GM21619 (cell line): Measurements from ENCODE around the gene ZNF385C.
A peak's percentile ranks its signal among the peaks of the same experiment; 100 is the strongest.

Experiments
- ATAC-seq: cut with Tn5 transposase; IDR thresholded peaks from one replicate; pipeline ENCODE4 v1.9.1; 2021; ENCODE audit not compliant: unreplicated experiment

Gene ZNF385C

DNA sequence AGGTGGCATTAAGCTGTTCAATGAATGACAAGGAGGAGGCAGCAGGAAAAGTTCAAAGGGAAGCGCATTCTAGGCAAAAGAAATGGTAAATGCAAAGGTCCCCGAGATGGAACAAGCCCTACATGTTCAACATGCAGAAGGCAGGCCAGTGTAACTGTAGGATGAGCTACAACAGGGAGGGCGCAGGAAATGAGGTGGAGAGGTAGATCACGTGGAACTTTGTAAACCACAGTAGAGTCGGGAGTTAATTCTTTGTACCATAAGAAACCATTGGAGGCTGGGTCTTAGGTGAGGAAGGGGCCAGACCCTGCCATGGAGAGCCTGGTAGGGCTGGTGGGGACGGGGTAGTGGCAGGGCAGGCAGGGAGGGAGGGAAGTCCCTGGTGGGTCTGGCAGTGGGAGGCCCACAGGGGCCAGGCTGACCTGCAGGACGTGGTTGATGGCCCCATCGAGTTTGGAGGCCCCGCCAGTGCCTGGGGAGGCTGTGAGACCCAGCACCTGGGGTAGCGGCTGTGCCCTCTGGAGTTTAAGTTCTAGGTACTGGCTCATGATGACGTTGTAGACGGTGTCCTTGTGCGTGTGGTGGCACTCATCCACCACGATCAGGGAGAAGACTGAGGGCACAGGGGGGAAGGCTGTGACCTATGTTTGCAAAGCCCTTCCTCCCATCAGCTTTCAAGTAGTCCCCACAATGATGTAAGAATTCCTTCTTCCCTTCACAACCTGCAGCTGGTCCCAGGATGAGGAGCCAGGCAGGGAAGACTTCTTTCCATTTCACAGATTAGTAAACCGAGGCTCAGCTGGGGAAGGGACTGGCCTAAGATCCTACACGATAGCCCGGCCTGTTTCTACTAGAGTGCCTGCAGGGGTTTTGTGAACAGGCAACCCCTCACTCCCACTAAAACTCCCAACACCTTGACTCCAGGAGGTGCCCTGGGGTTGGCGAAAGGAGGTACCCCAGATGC is 12.3 kb upstream of the ZNF385C start:
- ATAC-seq = no peak

DNA sequence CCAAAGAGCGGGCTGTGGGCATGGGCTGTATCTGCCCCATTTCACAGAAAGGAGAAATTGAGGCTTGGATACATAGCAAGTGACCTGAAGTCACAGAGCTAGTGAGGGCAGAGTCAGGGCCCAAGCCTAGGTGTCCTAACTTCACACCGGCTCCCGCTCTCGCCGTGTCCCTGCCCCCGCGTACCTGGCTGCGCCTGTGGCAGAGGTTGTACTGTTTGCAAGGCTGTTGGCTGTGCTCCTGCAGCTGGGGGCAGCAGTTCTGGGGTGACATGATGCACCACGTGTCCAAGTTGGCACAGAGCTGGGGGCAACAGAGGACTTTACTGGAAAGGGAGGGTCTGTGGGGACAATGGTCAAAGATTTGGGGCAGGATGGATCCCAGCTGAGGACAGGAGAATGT is 10.8 kb upstream of the ZNF385C start:
- ATAC-seq = no peak

DNA sequence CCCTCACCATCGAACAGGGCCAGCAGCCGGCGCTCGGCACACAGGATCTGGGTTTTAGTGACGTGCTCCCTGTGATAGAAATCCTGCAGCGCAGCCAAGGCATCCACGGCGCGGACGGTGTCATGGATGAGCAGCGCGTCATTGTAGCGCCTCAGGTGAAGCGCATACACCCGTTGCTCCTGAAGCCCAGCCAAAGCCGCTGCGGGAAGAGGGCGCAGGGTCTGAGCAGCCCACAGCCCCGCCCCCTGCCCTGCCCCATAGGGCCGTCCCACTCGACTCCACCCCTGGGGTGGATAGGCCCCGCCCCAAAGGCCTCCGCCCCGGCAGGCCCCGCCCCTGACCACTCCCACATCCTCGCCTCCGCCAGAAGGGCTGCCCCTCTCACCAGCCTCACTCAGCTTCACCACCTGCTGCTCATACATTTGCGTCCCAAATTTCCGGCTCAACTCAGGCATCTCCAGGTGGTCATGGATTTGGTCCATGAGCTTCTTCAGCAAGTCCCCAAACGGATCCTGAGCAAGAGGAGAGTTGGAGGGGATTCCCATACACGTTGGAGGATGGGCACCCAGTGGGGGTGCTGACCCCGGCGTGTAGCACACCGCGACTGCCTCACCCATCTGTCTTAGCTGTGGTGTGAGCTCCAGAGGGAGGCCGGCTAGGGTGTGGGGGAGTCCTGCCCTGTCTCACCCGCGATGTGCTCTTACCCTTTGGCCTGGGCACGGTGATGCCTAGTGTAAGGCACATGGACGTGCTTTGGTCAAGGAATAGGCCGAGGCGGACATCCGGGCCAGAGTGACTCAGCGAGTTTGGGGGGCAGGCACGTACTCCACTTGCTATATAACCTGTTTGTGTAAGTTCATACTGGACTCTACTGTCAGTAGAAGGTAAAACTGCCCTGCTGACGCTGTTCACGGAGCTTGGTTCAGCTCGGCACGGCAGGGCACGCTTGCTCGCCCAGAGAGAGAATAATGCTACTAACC is 9.6 kb upstream of the ZNF385C start:
- ATAC-seq = peak; percentile 52

DNA sequence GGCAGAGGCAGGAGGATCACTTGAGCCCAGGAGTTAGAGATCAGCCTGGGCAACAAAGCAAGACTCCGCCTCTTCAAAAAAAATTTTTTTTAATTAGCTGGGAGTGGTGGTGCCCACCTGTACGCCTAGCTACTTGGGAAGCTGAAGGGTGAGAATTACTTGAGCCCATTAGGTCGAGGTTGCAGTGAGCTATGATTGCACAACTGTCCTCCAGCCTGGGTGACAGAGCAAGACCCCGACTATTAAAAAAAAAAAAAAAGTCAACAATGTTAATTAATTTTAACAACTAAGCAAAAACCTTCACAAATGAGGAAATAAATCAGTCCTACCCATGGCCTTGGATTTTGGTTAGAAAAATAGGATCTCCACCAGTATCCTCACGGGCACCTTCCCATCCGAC is 8.9 kb upstream of the ZNF385C start:
- ATAC-seq = no peak

DNA sequence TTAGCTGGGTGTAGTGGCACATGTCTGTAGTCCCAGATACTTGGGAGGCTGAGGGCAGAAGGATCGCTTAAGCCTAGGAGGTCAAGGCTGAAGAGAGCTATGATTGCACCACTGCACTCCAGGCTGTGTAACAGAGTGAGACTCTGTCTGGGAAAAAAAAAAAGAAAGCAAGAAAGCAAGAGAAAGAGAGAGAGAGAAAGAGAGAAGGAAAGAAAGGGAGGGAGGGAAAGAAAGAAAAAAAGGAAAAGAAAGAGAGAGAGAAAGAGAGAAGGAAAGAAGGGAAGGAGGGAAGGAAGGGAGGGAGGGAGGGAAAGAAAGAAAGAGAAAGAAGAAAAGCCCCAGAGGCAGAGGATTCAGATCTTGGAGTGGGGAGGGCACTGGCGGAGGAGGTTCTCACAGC is 7.7 kb upstream of the ZNF385C start:
- ATAC-seq = no peak

DNA sequence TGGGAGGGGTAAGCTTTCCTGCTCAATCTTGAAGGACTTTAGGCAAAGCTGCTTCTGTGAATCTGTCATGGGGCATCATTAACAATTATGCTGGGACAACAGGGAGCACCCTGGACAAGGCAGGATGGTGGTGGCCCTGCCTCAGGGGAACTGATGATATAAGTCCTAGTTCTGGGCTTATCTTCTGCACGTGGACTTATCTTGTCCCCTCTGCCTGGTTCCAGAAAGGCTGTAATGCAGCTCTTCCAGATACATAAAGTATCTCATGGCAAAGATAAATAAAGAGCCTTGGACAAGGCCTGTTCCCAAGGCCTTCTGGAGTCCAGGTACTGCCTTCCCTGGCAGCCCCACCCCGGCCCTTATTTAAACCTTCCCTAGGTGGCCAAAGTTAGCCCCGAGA is 6.0 kb upstream of the ZNF385C start:
- ATAC-seq = no peak

DNA sequence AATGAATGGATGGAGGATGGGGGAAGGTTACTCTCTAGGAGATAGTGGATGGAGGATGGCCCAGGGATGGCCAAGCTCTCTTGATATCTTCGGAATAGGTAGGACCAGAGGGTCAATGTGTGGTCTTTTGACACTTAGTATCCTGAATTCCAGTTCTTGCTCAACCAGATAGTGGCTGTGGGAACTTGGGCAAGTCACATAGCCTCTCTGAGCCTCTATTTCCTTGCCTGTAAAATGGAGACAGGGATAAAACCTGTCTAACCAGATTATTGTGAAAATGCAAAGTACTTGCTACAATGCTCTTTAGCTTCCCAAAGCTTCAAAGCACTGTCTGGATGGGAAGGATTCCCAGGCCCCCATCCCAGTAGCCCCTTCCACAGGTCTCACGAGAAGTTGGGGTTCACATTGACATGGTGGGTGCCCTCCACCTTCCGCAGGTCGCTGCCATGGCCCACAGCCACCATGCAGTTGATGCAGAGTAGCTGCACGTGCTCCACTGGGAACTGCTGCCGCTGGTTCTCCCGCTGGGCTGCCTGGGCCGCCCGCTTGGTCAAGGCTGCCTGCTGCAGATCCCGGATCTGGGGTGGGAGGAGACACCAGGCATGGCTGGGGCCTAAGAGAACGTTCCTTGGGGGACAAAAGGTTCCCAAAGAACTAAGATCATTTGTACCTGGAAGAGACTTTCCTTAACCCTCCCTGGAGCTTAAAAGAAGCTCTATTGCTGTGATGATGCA is 5.1 kb upstream of the ZNF385C start:
- ATAC-seq = no peak

DNA sequence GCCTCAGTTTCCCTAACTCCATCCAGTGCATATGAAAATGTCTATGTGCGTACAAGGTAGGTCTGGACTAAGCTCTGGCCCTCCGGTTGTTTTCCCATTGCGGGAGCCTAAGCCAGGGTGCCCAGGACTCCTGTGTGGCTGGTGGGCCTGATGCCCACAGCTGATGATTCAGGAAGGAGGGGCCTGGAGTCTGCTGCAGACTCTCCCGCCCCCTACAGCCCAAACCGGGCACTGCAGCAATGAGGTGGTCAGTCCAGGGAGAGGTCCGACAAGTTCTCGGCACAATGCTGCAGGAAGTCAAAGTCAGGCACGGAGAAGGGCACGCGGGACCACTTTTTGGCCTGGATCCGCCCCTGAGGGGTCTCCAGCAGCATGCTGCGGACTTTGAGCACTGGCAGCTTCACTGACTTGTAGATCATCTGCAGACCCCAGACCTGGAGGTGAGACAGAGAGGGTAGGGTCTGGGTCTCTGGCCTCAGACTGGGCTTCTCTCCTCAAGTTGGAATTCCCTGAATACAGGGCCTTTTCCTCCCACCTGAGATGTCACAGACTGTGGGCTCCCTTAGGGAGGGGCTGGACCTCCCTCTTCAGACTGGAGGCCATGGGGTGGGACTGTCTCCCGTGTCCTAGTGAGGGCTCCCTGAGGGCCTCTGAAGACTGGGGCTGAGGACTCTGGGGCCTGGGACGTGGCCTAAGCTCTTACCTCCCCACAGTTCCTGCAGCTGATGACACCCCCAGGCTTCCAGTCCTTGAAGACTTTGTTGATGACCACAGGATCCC is 3.4 kb upstream of the ZNF385C start:
- ATAC-seq = no peak

DNA sequence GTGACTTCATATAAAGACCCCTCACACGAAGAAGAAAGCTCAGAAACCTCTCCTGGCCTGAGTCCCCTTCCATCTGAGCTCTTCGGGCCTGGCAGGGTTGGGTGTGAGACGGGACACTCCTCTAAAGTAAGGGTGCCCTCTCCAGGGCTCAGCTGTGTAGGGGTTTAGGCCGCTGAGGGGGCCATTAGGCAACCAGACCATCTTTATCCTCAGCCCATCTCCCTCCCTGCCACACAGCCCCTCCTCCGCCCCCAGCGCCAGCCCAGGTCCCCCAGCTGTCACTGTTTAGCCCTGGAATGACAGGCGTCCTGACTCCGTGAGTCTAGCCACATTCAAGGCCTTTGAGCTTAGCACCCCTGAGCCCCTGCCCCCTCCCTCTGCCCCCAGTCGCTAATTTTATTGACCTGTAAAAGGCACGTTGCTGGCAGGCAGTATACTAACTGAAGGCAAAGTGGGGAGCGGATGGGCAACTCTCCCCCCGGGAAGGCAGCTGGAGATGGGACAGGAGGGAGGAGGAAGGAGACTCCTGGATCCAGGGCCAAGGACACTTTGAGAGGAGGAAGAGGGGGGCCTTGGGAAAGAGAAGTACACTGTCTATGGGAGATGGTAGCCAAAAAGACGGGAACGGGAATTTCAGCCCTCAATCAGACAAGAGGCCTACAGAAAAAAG is 592 bp upstream of the ZNF385C start:
- ATAC-seq = no peak

DNA sequence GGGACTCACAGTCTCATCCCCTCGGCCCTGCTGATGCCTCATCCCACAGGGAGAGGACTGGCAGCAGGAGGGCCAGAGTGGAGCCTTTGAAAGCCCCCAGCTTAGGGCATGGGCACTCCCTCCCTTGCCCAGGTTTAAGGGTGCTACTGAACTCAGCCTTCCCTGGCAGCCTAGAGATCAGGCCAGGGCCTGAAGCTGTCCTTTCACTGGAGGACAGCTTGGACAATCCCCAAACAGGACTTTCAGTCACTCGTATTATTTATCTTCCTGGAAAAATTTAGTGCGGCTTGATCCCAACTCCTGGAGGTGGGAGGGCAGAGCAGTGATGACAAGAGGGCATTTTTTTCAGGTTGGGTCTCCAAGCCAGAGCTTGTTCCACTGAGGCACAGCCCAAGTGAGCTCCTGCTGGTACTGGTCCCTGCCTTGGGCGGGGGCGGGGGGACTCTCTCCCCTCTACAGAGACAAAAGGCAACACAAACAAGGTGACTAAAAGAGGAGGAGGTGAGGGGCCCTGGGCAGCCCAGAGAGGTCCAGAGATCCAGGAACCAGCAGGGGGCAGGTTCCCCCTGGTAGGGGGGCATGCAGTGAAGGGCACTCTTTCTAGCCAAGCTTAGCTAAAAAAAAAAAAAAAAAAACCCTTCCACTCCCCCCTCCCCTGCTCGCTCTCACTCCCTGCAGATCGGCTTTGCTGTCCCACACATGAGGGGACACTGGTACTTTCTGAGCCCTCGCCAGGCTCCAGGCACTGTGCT is 1.7 kb downstream of the ZNF385C start:
- ATAC-seq = no peak

DNA sequence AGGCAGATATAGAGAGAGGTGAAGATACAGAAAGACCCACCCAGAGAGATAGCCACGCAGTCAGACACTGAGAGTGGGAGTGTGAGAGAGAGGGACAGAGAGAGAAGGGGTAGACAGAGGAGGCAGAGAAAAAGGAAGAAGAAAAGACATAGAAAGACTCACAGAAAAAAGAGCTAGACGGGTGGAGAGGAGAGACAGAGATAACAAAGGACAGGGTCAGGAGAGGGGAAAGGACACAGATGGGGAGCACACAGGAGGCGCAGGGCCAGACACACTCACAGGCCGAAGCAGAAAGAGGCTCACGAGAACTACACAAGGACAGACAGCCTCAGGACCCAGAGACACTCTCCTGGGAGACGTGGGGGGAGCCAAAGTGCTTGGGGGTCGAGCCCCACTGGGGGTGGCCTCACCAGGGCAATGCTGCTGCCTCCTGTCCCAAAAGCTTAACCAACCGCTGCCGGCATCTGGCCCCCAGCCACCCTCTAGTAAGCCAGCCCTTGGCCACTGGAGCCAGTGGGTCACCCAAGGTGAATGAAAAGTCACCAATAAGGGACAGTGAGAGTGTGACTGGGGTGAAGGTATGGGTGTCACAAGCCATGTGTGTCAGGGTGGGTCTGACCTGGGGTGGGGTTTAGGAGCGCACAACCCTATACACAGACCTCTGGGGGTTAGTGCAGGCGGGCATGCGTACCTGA is 3.8 kb downstream of the ZNF385C start:
- ATAC-seq = no peak

DNA sequence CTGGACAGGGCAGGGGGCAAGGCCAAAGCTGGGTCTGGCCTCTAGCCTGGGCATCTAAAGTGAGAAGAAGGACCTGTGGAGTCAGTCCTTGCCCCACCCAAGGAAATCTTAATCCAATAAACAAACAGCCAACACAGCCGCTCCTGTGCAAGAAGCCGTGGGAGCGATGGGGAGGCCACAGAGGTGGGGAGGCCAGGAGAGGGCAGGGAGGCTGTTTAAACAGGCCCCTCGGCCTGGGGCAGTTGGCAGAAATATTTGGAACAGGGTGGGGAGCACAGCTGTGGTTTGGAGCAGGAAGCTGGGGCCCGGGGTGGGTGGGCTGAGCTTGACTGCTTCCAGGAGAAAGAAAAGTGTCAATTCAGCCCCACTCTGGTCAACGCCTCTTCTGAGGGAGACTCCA is 5.3 kb downstream of the ZNF385C start:
- ATAC-seq = no peak

DNA sequence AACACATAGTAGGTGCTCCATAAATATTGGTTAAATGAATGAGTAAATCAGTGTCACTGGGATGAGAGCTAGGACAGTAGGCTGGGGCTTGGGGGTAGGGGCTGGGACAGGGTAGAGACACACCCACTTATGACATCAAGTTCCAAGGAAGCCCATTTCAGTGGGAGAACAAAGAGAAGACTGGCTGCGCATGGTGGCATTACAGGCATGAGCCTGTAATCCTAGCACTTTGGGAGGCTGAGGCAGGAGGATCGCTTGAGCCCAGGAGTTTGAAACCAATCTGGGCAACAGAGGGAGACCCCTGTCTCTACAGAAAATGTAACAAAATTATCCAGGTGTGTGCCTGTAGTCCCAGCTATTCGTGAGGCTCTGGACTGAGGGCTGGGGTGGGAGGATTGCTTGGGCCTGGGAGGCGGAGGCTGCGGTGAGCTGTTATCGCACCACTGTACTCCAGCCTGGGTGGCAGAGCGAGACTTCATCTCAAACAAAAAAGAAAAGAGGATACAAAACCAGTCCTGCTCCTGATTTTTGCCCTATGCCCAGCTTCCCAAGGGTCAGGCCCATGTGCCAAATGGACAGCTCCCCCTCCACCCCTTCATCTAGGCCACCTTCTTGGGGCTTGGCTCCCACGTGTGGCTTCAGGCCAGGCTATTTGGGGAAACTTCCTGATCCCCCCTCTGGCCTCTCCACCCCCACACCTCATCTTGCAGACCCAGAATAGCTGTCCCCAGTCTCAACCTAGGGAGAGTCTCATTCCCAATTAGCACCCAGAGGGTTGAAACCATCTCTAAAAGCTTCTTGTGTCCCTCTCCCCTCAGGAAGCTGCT is 7.1 kb downstream of the ZNF385C start:
- ATAC-seq = no peak

DNA sequence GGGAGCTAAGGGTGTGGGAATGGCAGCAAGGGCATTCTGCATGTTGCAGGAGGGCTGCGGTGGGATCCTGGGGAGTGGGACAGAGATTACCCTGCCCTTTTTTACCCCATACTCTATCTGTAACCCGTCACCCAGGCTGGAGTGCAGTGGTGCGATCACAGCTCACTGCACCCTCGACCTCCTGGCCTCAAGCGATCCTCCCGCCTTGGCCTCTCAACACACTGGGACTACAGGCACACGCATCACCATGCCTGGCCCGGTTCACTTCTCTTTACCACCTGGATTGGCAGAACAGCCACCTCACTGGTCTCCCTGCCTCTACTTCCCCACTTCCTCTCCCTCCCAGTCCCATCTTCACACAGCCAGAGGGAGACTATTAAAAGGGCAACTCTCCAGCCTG is 9.5 kb downstream of the ZNF385C start:
- no peak for ATAC-seq

DNA sequence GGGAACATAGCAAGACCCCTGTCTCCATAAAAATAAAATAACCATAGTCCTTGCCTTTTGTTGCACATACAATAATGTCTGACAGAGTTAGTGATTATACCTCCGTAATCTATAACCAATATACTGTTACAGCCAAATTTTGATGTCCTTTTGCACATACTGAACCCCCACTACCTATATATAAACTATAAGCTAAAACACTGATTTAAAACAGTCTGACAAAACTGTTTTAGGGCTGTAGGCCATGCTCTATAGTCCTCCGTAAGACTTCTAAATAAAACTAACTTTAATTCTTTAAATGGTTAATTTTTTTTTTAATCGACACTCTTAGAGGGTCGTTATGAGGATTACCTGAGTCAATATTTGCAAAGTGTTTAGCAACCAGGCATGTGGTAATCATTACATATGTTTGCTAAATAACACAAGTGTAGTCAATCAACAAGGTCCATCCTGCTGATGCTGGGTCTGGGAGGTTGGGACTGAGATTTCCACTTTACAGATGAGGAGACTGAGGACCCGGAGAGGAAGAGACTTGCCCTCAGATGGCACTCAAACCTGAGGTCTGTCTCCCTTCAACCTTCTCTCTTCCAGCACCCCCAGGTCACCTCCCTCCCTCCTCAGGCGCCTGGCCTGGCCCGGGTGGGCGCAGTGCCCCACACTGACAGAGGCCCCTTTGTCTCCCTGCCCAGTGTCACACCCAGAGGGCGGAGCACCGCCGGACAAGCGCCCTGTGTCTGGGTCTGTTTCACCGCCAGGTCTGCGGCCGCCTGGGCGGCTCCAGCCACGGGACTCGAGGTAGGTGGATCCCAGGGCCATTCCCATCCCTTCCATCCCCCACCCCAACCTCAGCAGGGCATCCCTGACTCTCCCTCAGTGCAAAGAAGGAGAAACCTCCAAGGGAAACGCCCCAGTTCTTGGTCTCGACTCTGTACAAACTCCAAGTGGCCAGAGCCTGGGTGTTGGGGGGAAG is 10.3 kb downstream of the ZNF385C start:
- no peak for ATAC-seq

DNA sequence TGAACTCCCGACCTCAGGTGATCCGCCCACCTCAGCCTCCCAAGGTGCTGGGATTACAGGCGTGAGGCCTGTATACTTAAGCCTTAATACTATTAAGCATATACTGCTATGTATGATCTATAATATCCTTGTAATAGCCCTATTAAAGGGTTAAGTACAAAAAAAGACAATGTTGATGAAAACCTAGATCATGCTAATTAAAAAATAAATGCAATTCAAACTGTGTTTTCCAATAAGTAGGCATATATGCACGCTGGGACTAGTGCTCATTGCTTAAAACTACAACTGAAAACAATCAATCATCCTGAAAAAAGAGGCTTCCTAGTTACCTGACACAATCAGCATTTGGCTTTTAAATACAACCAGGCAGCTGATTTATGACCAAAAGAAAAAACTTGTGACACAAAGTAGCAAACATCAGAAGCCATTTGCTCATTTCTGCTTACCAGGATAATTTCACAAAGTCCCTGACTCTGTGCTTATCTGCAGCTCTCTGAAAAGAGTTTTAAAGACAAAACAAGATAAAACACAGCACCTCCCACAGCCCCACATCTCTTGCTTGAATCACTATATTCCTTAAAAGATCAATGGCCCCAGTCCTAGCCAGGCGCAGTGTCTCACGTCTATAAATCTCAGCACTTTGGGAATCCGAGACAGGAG is 11.1 kb downstream of the ZNF385C start:
- no peak for ATAC-seq
